ENCODE data around the gene SHB. TPM values are rescaled to one million over a fixed set of nuclear protein-coding genes. Genes with fewer than 3 reads are reported as not detected.

The SHB gene
- total RNA-seq, 1 experiment from 2014 or later: 28.7 TPM

DNA sequence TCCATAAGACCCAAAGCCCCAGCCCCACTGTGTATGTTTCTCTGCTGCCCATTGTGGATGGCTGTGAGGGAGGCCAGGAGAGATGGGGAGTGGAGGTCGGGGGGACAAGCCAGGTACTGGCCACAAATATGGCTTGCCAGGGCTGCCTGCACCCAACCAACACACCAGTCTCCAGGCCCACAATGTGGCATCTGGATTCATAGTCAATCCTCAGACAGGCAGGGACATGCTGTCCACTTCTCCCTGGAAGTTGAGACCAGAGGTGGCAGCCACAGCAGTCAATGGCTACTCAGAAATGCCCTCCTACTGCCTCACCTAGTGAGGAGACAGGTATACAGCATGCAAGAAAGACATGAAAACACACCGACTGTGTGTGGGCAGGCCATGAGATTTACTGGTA, 103.9 kb downstream of the SHB start:
- Histone ChIP-seq H3K4me2 (ENCODE audit: low read length) (peak overlapping the region; percentile 27), H3K79me2 (ENCODE audit: insufficient read depth, low read length) (peaks cover 31% of the 10 kb centered on the region), H3K27ac (ENCODE audit: low read depth, low read length) (peak overlapping the region; percentile 39), H3K9ac (ENCODE audit: low read length) (peak overlapping the region; percentile 3; the same call in 1 of the 2 replicates), H3K4me1 (ENCODE audit: control insufficient read depth in 1 of 2, insufficient read depth in 2 of 2, low read length in 2 of 2) (peaks cover 58 to 67% of the 10 kb centered on the region in 2 experiments), H2AFZ (ENCODE audit: low read depth, low read length, poor library complexity, severe bottlenecking) (no peak overlapping the region), H3K9me3 (ENCODE audit: control insufficient read depth in 1 of 2, insufficient read depth in 1 of 2, low read depth in 1 of 2, low read length in 2 of 2) (no peaks in the 10 kb centered on the region), H3K27me3 (ENCODE audit: insufficient read depth, low read length) (no peaks in the 10 kb centered on the region), H3K9me2 (ENCODE audit: insufficient read depth) (no peaks in the 10 kb centered on the region), H3K4me3 (replicated peaks in 1 of 2; ENCODE audit: low read depth in 1 of 2, low read length in 2 of 2) (no peak overlapping the region), H4K20me1 (ENCODE audit: insufficient read depth) (0 out of 2 replicates have a peak, but pooled peaks cover 4% of the 10 kb centered on the region), H3K36me3 (ENCODE audit: control insufficient read depth in 1 of 2, insufficient read depth in 2 of 2, low read length in 2 of 2) (no peaks in the 10 kb centered on the region)
- TF ChIP-seq, protein P1, sequence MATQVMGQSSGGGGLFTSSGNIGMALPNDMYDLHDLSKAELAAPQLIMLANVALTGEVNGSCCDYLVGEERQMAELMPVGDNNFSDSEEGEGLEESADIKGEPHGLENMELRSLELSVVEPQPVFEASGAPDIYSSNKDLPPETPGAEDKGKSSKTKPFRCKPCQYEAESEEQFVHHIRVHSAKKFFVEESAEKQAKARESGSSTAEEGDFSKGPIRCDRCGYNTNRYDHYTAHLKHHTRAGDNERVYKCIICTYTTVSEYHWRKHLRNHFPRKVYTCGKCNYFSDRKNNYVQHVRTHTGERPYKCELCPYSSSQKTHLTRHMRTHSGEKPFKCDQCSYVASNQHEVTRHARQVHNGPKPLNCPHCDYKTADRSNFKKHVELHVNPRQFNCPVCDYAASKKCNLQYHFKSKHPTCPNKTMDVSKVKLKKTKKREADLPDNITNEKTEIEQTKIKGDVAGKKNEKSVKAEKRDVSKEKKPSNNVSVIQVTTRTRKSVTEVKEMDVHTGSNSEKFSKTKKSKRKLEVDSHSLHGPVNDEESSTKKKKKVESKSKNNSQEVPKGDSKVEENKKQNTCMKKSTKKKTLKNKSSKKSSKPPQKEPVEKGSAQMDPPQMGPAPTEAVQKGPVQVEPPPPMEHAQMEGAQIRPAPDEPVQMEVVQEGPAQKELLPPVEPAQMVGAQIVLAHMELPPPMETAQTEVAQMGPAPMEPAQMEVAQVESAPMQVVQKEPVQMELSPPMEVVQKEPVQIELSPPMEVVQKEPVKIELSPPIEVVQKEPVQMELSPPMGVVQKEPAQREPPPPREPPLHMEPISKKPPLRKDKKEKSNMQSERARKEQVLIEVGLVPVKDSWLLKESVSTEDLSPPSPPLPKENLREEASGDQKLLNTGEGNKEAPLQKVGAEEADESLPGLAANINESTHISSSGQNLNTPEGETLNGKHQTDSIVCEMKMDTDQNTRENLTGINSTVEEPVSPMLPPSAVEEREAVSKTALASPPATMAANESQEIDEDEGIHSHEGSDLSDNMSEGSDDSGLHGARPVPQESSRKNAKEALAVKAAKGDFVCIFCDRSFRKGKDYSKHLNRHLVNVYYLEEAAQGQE (IDR thresholded peaks at IDR 0.05; ENCODE audit: low read depth): no peak
- TF ChIP-seq POLR2AphosphoS5 (IDR thresholded peaks at IDR 0.05; ENCODE audit: low read depth, low read length): no peak
- intact Hi-C loops (cut with micrococcal nuclease): loop anchor here (5.0 kb wide), 1 partner anchor 48 kb away; no protein-coding TSS in a partner anchor
- CTCF ChIA-PET: no interaction called here
- RAD21 ChIA-PET (ENCODE audit: low non-redundant PET in 1 of 2, low total read pairs in 2 of 2, uncharacterized antibody in 2 of 2, unreplicated experiment in 2 of 2): no interaction called here
- ATAC-seq (no peak), DNase-seq (ENCODE audit: low read depth, low spot score) (no peak)
- no TSS peak for BruUV-seq (replicated peaks)
- POLR2A ChIA-PET: no interaction called here

DNA sequence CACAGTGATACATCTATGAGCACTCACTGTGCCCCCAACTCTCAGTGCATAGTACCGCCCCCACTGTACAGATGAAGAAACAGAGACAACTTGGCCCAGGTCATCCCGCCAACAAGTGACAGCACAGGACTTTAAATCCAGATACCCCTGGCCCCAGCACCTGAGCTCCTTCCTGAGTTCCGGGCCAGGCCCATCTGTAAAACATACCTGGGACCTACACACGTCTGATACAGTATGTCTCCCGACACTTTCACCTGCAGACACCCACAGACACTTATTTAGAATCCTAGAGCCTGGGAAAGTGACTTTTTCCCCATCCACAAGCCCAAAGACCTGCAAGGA, 104.3 kb downstream of the SHB start:
- POLR2A ChIA-PET: no interaction called here
- Histone ChIP-seq H3K9me3 (ENCODE audit: control insufficient read depth in 1 of 2, insufficient read depth in 1 of 2, low read depth in 1 of 2, low read length in 2 of 2) (no peaks in the 10 kb centered on the region), H3K79me2 (ENCODE audit: insufficient read depth, low read length) (peaks cover 31% of the 10 kb centered on the region), H3K9ac (ENCODE audit: low read length) (peak overlapping the region; percentile 3; the same call in 1 of the 2 replicates), H3K27ac (ENCODE audit: low read depth, low read length) (peak overlapping the region; percentile 39), H3K4me2 (ENCODE audit: low read length) (peak overlapping the region; percentile 27), H3K36me3 (ENCODE audit: control insufficient read depth in 1 of 2, insufficient read depth in 2 of 2, low read length in 2 of 2) (no peaks in the 10 kb centered on the region), H3K4me1 (ENCODE audit: control insufficient read depth in 1 of 2, insufficient read depth in 2 of 2, low read length in 2 of 2) (peaks cover 57 to 63% of the 10 kb centered on the region in 2 experiments), H4K20me1 (ENCODE audit: insufficient read depth) (0 out of 2 replicates have a peak, but pooled peaks cover 4% of the 10 kb centered on the region), H3K4me3 (replicated peaks in 1 of 2; ENCODE audit: low read depth in 1 of 2, low read length in 2 of 2) (no peak overlapping the region), H3K9me2 (ENCODE audit: insufficient read depth) (no peaks in the 10 kb centered on the region), H3K27me3 (ENCODE audit: insufficient read depth, low read length) (no peaks in the 10 kb centered on the region), H2AFZ (ENCODE audit: low read depth, low read length, poor library complexity, severe bottlenecking) (no peak overlapping the region)
- intact Hi-C loops (cut with micrococcal nuclease): loop anchor here (5.0 kb wide), 1 partner anchor 47 kb away; no protein-coding TSS in a partner anchor
- DNase-seq (ENCODE audit: low read depth, low spot score) (no peak), ATAC-seq (no peak)
- CTCF ChIA-PET: no interaction called here
- RAD21 ChIA-PET (ENCODE audit: low non-redundant PET in 1 of 2, low total read pairs in 2 of 2, uncharacterized antibody in 2 of 2, unreplicated experiment in 2 of 2): no interaction called here
- no TSS peak for BruUV-seq (replicated peaks)
- no peak for TF ChIP-seq ZFX (IDR thresholded peaks at IDR 0.05)
- TF ChIP-seq EZH2phosphoT487 (IDR thresholded peaks at IDR 0.05; ENCODE audit: borderline replicate concordance): no peak
- TF ChIP-seq ELF1 (IDR thresholded peaks at IDR 0.05; ENCODE audit: borderline replicate concordance, low read depth): no peak
- TF ChIP-seq, protein P1 (IDR thresholded peaks at IDR 0.05; ENCODE audit: low read depth): no peak
- TF ChIP-seq RAD21 (IDR thresholded peaks at IDR 0.05; ENCODE audit: low read depth): no peak
- no peak for TF ChIP-seq SRF (IDR thresholded peaks at IDR 0.05; ENCODE audit: low read depth)
- TF ChIP-seq, protein P2, sequence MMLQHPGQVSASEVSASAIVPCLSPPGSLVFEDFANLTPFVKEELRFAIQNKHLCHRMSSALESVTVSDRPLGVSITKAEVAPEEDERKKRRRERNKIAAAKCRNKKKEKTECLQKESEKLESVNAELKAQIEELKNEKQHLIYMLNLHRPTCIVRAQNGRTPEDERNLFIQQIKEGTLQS (IDR thresholded peaks at IDR 0.05): no peak
- no peak for TF ChIP-seq SIN3A (IDR thresholded peaks at IDR 0.05; ENCODE audit: low read depth)
- no peak for TF ChIP-seq EGR1 (IDR thresholded peaks at IDR 0.05; ENCODE audit: low read depth)
- TF ChIP-seq TCF7L2 (IDR thresholded peaks at IDR 0.05; ENCODE audit: borderline replicate concordance, extremely low read depth, insufficient read depth, insufficient read length): no peak
- TF ChIP-seq FOSL1 (IDR thresholded peaks at IDR 0.05; ENCODE audit: low read depth): no peak
